ENCODE measurements around the gene CNOT6L.
"Not testable (repeated sequence)": the region's sequence is repeated elsewhere in the genome, so short reads cannot be mapped to it uniquely, and the experiment has no call there.

The CNOT6L gene

GRCh38 chr4:77819843-77820648, 878 bp upstream of the CNOT6L start:
- DNase-seq: peak; percentile 70

- DNase-seq: no peak
These were observed 255 bp upstream of the CNOT6L start for GRCh38 chr4:77819404-77819842.

GRCh38 chr4:77818073-77818601, 1.0 kb downstream of the CNOT6L start:
- DNase-seq: peak; percentile 84

- no peak for DNase-seq
These were observed 1.7 kb downstream of the CNOT6L start for GRCh38 chr4:77817304-77818072.

GRCh38 chr4:77816546-77816945, 2.6 kb downstream of the CNOT6L start:
- no peak for DNase-seq

- no peak for DNase-seq
These were observed 3.5 kb downstream of the CNOT6L start for GRCh38 chr4:77815636-77816035.

GRCh38 chr4:77805840-77806239, 13.3 kb downstream of the CNOT6L start:
- no peak for DNase-seq

- DNase-seq: no peak
These were observed 14.7 kb downstream of the CNOT6L start for GRCh38 chr4:77804471-77804870.

- DNase-seq: no peak
These were observed 16.8 kb downstream of the CNOT6L start for GRCh38 chr4:77802402-77802801.

- DNase-seq: no peak
These were observed 17.9 kb downstream of the CNOT6L start for GRCh38 chr4:77801260-77801608.

GRCh38 chr4:77800483-77801259, 18.5 kb downstream of the CNOT6L start:
- no peak for DNase-seq

GRCh38 chr4:77800077-77800476, 19.1 kb downstream of the CNOT6L start:
- no peak for DNase-seq

- no peak for DNase-seq
These were observed 20.8 kb downstream of the CNOT6L start for GRCh38 chr4:77798385-77798784.

GRCh38 chr4:77797239-77797638, 21.9 kb downstream of the CNOT6L start:
- no peak for DNase-seq

GRCh38 chr4:77795326-77795725, 23.8 kb downstream of the CNOT6L start:
- DNase-seq: no peak

- no peak for DNase-seq
These were observed 29.0 kb downstream of the CNOT6L start for GRCh38 chr4:77790146-77790545.

- DNase-seq: no peak
These were observed 30.2 kb downstream of the CNOT6L start for GRCh38 chr4:77788990-77789389.

- no peak for DNase-seq
These were observed 31.2 kb downstream of the CNOT6L start for GRCh38 chr4:77787969-77788368.

- DNase-seq: no peak
These were observed 33.5 kb downstream of the CNOT6L start for GRCh38 chr4:77785669-77786068.

GRCh38 chr4:77783895-77784294, 35.3 kb downstream of the CNOT6L start:
- DNase-seq: no peak

- DNase-seq: no peak
These were observed 36.9 kb downstream of the CNOT6L start for GRCh38 chr4:77782102-77782835.

- not testable (repeated sequence) for DNase-seq
These were observed 38.4 kb downstream of the CNOT6L start for GRCh38 chr4:77780762-77781161.
